ENCODE data around the gene EPHB4. TPM values are rescaled to one million over a fixed set of nuclear protein-coding genes. Genes with fewer than 3 reads are reported as not detected.
A peak's percentile ranks its signal among the peaks of the same experiment; 100 is the strongest.

EPHB4 gene
- total RNA-seq, 1 donor from 2014 or later: 144 TPM

DNA sequence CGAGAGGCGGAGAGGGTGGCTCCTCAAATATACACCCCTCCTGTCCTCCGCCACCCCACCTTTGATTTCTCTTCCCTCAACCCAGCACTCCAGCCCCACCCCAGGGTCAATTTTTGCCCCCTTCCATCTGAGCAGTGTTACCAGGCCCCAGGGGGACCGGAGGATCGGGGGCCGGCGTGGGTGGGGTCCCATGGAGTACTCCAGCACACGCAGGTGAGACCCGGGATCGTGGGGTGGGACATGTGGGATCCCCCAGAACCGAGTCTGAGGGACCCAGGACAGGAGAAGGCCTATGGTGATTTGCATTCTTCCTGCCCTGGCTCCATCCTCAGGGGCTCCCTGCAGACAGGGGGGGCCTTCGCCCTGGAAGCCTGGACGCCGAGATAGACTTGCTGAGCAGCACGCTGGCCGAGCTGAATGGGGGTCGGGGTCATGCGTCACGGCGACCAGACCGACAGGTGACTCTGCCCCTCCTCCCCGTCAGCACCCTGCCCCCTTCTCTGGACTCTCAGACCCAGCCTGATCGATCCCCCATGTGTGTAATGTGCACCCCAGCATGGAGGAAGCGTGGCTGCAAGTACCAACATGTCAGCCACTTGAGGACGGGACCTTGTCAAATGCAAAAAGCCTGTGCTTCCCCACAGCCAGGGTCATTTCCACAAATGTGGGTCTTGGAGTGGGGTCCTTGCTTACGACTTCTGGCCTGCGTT, 40.6 kb upstream of the EPHB4 start:
- DNase-seq (ENCODE audit: low spot score in 2 of 2): peak in 1 of 2 donors; percentile 67
- Histone ChIP-seq H3K27me3 (no peaks in the 10 kb centered on the region), H3K4me1 (peaks cover 17 to 23% of the 10 kb centered on the region in 2 donors), H3K4me3 (peak overlapping the region; percentile 94 to 95), H3K9me3 (no peaks in the 10 kb centered on the region), H3K27ac (peak overlapping the region; percentile 99), H3K36me3 (peaks cover 25 to 26% of the 10 kb centered on the region in 2 donors)
- TF ChIP-seq CTCF (IDR thresholded peaks at IDR 0.05): no peak
- intact Hi-C loops (cut with DNase I): loop anchor here (5.0 kb wide), 2 partner anchors 266 to 441 kb away; partner anchors contain the start of genes MEPCE, PCOLCE and ZCWPW1

DNA sequence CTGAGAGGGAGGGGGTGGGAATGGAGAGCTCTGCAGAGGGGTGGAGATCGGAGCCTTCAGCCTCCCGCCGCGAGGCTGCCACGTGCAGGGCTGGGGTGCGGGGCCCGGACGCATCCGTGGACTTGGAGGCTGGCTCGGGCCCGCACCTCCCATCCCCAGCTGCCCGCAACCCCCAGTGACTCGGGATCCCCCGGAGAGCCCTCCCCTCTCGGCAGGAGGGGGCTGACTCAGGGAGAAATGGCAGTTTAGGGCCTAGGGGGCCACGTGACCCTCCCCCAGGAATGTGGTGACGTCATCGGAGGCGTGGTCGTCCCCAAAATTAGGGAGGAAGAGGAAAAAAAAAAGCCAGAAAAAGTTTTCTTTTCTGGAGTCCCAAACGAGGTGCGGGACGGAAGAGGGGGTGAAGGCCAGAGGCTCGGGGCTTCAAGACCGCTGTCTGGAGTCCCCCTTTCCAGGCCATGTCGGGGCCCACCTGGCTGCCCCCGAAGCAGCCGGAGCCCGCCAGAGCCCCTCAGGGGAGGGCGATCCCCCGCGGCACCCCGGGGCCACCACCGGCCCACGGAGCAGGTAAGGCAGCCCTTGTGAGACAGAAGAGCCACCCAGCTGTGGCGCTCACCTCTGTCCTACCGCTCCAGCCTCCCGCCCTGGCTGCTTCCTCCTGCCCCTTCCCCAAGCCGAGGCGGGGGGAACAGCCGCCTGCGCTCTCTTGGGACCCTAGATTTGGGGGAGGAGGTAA, 39.9 kb upstream of the EPHB4 start, which contains the start of gene TRIP6:
Gene TRIP6, plus strand, starts transcription at position 348 of the 736 bp plus-strand sequence. Its CDS starts 111 bp downstream, at position 459.
- intact Hi-C loops (cut with DNase I): loop anchor here (5.0 kb wide), 2 partner anchors 265 to 440 kb away; partner anchors contain the start of genes MEPCE, PCOLCE and ZCWPW1
- Histone ChIP-seq H3K27ac (peak within 1 kb of the TSS; percentile 99), H3K4me3 (peak within 1 kb of the TSS; percentile 94 to 95), H3K27me3 (no peaks in the 10 kb centered on the region), H3K4me1 (peaks cover 17 to 23% of the 10 kb centered on the region in 2 donors), H3K9me3 (no peaks in the 10 kb centered on the region), H3K36me3 (peaks cover 19 to 20% of the 10 kb centered on the region in 2 donors)
- no peak for TF ChIP-seq CTCF (IDR thresholded peaks at IDR 0.05)
- DNase-seq (ENCODE audit: low spot score in 2 of 2): peak; percentile 71 to 96

- no peaks in the 10 kb centered on the region for H3K9me3 ChIP-seq
- H3K27me3 ChIP-seq: no peaks in the 10 kb centered on the region
- no peak for TF ChIP-seq CTCF (IDR thresholded peaks at IDR 0.05)
- peak overlapping the region; percentile 94 to 95 for H3K4me3 ChIP-seq
- H3K27ac ChIP-seq: peak overlapping the region; percentile 99
- no peak for DNase-seq (ENCODE audit: low spot score in 2 of 2)
- intact Hi-C loops (cut with DNase I): loop anchor here (1.0 to 5.0 kb wide), 3 partner anchors 14 to 439 kb away; partner anchors contain the start of genes MEPCE, PCOLCE, SLC12A9 and ZCWPW1
- peaks cover 15 to 16% of the 10 kb centered on the region in 2 donors for H3K36me3 ChIP-seq
- peaks cover 17 to 23% of the 10 kb centered on the region in 2 donors for H3K4me1 ChIP-seq
These were observed 39.4 kb upstream of the EPHB4 start for GRCh38 chr7:100866729-100867039.

GRCh38 chr7:100865938-100866728, 38.8 kb upstream of the EPHB4 start:
- intact Hi-C loops (cut with DNase I): loop anchor here (1.0 to 5.0 kb wide), 3 partner anchors 14 to 439 kb away; partner anchors contain the start of genes MEPCE, PCOLCE, SLC12A9 and ZCWPW1
- H3K4me1 ChIP-seq: peaks cover 17 to 23% of the 10 kb centered on the region in 2 donors
- H3K27ac ChIP-seq: peak overlapping the region; percentile 99
- no peaks in the 10 kb centered on the region for H3K9me3 ChIP-seq
- peak; percentile 58 to 85 for DNase-seq (ENCODE audit: low spot score in 2 of 2)
- no peak for TF ChIP-seq CTCF (IDR thresholded peaks at IDR 0.05)
- H3K27me3 ChIP-seq: no peaks in the 10 kb centered on the region
- H3K36me3 ChIP-seq: peaks cover 15 to 16% of the 10 kb centered on the region in 2 donors
- H3K4me3 ChIP-seq: peak overlapping the region; percentile 94 to 95

GRCh38 chr7:100865372-100865911, 38.1 kb upstream of the EPHB4 start:
- intact Hi-C loops (cut with DNase I): loop anchor here (5.0 kb wide), 2 partner anchors 263 to 438 kb away; partner anchors contain the start of genes MEPCE, PCOLCE and ZCWPW1

More at GRCh38 chr7:100865372-100865911, 38.1 kb upstream of the EPHB4 start:
- no peaks in the 10 kb centered on the region for H3K9me3 ChIP-seq
- no peaks in the 10 kb centered on the region for H3K27me3 ChIP-seq
- peak overlapping the region in 1 of 2 donors; percentile 94 for H3K4me3 ChIP-seq
- H3K27ac ChIP-seq: peak overlapping the region; percentile 99
- peaks cover 17 to 23% of the 10 kb centered on the region in 2 donors for H3K4me1 ChIP-seq
- TF ChIP-seq CTCF (IDR thresholded peaks at IDR 0.05): no peak
- DNase-seq (ENCODE audit: low spot score in 2 of 2): peak in 1 of 2 donors; percentile 62
- peaks cover 15 to 16% of the 10 kb centered on the region in 2 donors for H3K36me3 ChIP-seq
